Transverse colon (tissue), 4 donors: ENCODE data around the gene YJEFN3.

Experiments used
- EP300 ChIP-seq: sonication (generic); formaldehyde crosslinking; IDR thresholded peaks from one replicate; pipeline ENCODE4 v1.6.1; 2017; ENCODE audit warnings: antibody characterized with exemption, low read depth
- POLR2A ChIP-seq: fragments of 450-650 bp; IDR thresholded peaks from one replicate; pipeline ENCODE4 v1.6.1; 2016; ENCODE audit warnings: antibody characterized with exemption, mild to moderate bottlenecking, moderate library complexity
- POLR2AphosphoS5 ChIP-seq, 3 donors: sonication (generic); formaldehyde crosslinking; IDR thresholded peaks; one replicate each; pipeline ENCODE4 v1.6.1; 2016; ENCODE audit warnings: antibody characterized with exemption in 3 of 3
- TF ChIP-seq, protein P1 (sequence below), 5 experiments: fragments of 200-600 bp in 3 of 5; fragments of 450-650 bp in 2 of 5; sonication (generic) in 3 of 5; IDR thresholded peaks; 1 replicate in 2 of 5; 2 replicates in 3 of 5; pipeline ENCODE4 v1.5.1; 2016 to 2017; ENCODE audit warnings: antibody characterized with exemption in 5 of 5, inconsistent platforms in 3 of 5, mild to moderate bottlenecking in 2 of 5, moderate library complexity in 1 of 5

DNA sequence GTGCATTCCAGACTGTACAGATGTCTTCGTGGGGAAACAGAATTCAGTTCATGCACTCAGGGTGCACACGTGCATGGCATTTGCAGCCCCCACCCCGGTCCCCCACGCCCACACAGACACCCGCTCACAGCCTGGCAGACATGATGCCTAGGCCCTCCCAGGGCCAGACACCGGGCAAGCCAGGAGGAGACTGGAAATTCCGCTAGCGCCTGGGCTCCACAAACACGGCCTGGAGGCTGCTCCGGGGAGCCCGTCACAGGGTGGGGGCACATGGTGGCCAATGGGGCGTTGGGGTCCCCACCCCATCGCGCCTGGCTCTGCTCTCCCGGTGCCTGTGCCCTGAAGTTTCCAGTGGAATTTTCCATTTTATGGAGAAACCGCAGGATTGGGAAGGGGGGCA lies 12.9 kb downstream of the YJEFN3 start:
- TF ChIP-seq, protein P1, sequence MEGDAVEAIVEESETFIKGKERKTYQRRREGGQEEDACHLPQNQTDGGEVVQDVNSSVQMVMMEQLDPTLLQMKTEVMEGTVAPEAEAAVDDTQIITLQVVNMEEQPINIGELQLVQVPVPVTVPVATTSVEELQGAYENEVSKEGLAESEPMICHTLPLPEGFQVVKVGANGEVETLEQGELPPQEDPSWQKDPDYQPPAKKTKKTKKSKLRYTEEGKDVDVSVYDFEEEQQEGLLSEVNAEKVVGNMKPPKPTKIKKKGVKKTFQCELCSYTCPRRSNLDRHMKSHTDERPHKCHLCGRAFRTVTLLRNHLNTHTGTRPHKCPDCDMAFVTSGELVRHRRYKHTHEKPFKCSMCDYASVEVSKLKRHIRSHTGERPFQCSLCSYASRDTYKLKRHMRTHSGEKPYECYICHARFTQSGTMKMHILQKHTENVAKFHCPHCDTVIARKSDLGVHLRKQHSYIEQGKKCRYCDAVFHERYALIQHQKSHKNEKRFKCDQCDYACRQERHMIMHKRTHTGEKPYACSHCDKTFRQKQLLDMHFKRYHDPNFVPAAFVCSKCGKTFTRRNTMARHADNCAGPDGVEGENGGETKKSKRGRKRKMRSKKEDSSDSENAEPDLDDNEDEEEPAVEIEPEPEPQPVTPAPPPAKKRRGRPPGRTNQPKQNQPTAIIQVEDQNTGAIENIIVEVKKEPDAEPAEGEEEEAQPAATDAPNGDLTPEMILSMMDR (IDR thresholded peaks at IDR 0.05), result no peak
- no peak for TF ChIP-seq EP300
- no peak for TF ChIP-seq POLR2AphosphoS5 (IDR thresholded peaks at IDR 0.05)
- no peak for TF ChIP-seq POLR2A
